Gastroesophageal sphincter (tissue), 3 donors: ENCODE data around the gene DNTT.

Experiments used
- CTCF ChIP-seq, 4 experiments: fragments of 200-600 bp in 2 of 4; fragments of 450-650 bp in 2 of 4; sonication (generic) in 1 of 4; IDR thresholded peaks; one replicate each; pipeline ENCODE4 v1.5.1; 2017 to 2019; ENCODE audit warnings: antibody characterized with exemption in 4 of 4, mild to moderate bottlenecking in 2 of 4, moderate library complexity in 2 of 4
- POLR2A ChIP-seq, 2 donors: fragments of 450-650 bp; IDR thresholded peaks; one replicate each; pipeline ENCODE4 v1.6.1; 2017; ENCODE audit warnings: antibody characterized with exemption in 2 of 2, mild to moderate bottlenecking in 2 of 2, moderate library complexity in 1 of 2

GRCh38 chr10:96289218-96289910 is 14.9 kb upstream of the DNTT start:
- no peak for TF ChIP-seq CTCF (IDR thresholded peaks at IDR 0.05)
- TF ChIP-seq POLR2A (IDR thresholded peaks at IDR 0.05): no peak
